ENCODE data around the gene SLC19A2. TPM values are rescaled to one million over a fixed set of nuclear protein-coding genes. Genes with fewer than 3 reads are reported as not detected.

Gene SLC19A2
- total RNA-seq, 2 experiments from 2014 or later: 3.6 to 3.7 TPM

DNA sequence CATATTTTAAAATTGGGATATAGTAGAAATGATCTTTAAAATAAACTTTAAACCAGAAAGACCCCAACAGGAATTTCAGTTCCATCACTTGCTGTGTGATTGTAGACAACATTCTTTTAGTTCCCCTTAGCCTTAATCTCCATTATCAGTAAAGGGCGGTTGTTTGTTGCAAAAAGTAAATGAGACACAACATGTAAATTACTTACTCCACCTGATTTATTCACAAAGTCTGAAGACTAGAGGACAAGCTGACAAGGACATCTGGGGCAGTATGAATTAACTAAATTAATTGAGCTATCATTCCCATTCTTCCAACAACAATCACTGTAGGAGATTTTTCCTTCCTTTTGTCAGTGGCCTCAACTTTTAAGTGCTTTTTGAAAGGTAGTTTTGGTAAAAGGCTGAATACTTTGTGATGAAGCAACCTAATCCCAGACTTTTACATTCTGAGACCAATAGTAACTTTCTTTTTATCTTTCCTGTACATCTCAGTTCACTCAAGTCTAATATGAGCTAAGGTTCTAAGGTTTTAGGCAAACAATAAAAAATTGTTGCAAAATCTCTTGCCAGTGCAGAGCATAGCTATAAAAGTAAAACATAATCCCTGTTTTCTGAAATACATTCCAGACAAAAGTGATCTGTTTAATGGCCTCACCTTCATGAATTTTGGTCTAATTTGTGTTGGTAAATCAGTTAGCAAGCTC lies 6.2 kb downstream of the SLC19A2 start:
- Histone ChIP-seq H3K4me1 (ENCODE audit: insufficient read depth, low read length) (peaks cover 3% of the 10 kb centered on the region), H3K4me3 (ENCODE audit: low read length) (no peak overlapping the region), H3K27me3 (ENCODE audit: control insufficient read depth in 1 of 2, insufficient read depth in 2 of 2, low read length in 2 of 2) (no peaks in the 10 kb centered on the region), H3K36me3 (ENCODE audit: insufficient read depth, low read length) (peaks cover 4% of the 10 kb centered on the region), H3K27ac (ENCODE audit: low read depth in 1 of 2, low read length in 2 of 2) (no peak overlapping the region), H3K9me3 (ENCODE audit: control insufficient read depth in 1 of 2, insufficient read depth in 1 of 2, low read length in 2 of 2) (no peaks in the 10 kb centered on the region)
- TF ChIP-seq, protein P1, sequence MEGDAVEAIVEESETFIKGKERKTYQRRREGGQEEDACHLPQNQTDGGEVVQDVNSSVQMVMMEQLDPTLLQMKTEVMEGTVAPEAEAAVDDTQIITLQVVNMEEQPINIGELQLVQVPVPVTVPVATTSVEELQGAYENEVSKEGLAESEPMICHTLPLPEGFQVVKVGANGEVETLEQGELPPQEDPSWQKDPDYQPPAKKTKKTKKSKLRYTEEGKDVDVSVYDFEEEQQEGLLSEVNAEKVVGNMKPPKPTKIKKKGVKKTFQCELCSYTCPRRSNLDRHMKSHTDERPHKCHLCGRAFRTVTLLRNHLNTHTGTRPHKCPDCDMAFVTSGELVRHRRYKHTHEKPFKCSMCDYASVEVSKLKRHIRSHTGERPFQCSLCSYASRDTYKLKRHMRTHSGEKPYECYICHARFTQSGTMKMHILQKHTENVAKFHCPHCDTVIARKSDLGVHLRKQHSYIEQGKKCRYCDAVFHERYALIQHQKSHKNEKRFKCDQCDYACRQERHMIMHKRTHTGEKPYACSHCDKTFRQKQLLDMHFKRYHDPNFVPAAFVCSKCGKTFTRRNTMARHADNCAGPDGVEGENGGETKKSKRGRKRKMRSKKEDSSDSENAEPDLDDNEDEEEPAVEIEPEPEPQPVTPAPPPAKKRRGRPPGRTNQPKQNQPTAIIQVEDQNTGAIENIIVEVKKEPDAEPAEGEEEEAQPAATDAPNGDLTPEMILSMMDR (IDR thresholded peaks at IDR 0.05): no peak
- POLR2A ChIA-PET: no interaction called here
- intact Hi-C loops (cut with DNase I, micrococcal nuclease): loop anchor here (5.0 to 10.0 kb wide), 4 partner anchors 48 to 333 kb away; no protein-coding TSS in a partner anchor
- peaks cover 18% of the 10 kb centered on the region for H3K4me1 Mint-ChIP-seq (ENCODE audit: low read depth)
- DNase-seq (no peak), ATAC-seq (ENCODE audit: poor library complexity) (no peak)
- no peaks in the 10 kb centered on the region for H3K9me3 Mint-ChIP-seq
- no peaks in the 10 kb centered on the region for H3K27me3 Mint-ChIP-seq
- CTCF ChIA-PET: no interaction called here
- H3K4me3 Mint-ChIP-seq: no peak overlapping the region
- H3K27ac Mint-ChIP-seq: no peak overlapping the region
- peaks cover 9% of the 10 kb centered on the region for H3K36me3 Mint-ChIP-seq (ENCODE audit: low read depth)

DNA sequence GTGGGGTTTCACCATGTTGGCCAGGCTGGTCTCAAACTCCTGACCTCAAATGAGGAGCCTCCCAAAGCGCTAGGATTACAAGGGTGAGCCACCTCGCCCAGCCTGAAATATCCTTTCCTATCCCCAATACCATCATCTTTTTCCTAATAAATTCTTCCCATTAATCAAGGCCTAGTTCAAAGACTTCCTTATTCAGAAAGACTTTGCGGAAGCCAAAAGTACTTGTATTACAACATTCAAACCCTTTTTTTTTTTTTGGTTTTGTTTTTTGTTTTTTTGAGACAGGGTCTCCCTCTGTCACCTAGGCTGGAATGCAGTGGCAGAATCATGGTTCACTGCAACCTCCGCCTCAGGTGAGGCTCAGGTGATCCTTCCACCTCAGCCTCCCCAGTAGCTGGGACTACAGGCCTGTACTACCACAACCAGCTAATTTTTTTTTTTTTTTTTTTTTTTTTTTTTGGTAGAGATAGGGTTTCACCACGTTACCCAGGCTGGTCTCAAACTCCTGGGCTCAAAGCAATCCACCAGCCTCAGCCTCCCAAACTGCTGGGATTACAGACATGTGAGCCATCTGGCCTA lies 7.6 kb downstream of the SLC19A2 start:
- peaks cover 4% of the 10 kb centered on the region for H3K36me3 ChIP-seq (ENCODE audit: insufficient read depth, low read length)
- H3K9me3 ChIP-seq (ENCODE audit: control insufficient read depth in 1 of 2, insufficient read depth in 1 of 2, low read length in 2 of 2): no peaks in the 10 kb centered on the region
- Mint-ChIP-seq H3K4me3 (no peak overlapping the region), H3K27ac (no peak overlapping the region), H3K9me3 (no peaks in the 10 kb centered on the region), H3K27me3 (no peaks in the 10 kb centered on the region), H3K4me1 (ENCODE audit: low read depth) (peaks cover 5% of the 10 kb centered on the region), H3K36me3 (ENCODE audit: low read depth) (peaks cover 9% of the 10 kb centered on the region)
- no peak overlapping the region for H3K27ac ChIP-seq (ENCODE audit: low read depth in 1 of 2, low read length in 2 of 2)
- POLR2A ChIA-PET: no interaction called here
- H3K27me3 ChIP-seq (ENCODE audit: control insufficient read depth in 1 of 2, insufficient read depth in 2 of 2, low read length in 2 of 2): no peaks in the 10 kb centered on the region
- intact Hi-C loops (cut with DNase I, micrococcal nuclease): loop anchor here in 1 of 2 experiments (1.0 to 5.0 kb wide), 2 partner anchors 27 to 49 kb away; no protein-coding TSS in a partner anchor
- H3K4me3 ChIP-seq (ENCODE audit: low read length): no peak overlapping the region
- DNase-seq (no peak), ATAC-seq (ENCODE audit: poor library complexity) (no peak)
- CTCF ChIA-PET: no interaction called here
- no peaks in the 10 kb centered on the region for H3K4me1 ChIP-seq (ENCODE audit: insufficient read depth, low read length)
- TF ChIP-seq, protein P1 (IDR thresholded peaks at IDR 0.05): no peak

DNA sequence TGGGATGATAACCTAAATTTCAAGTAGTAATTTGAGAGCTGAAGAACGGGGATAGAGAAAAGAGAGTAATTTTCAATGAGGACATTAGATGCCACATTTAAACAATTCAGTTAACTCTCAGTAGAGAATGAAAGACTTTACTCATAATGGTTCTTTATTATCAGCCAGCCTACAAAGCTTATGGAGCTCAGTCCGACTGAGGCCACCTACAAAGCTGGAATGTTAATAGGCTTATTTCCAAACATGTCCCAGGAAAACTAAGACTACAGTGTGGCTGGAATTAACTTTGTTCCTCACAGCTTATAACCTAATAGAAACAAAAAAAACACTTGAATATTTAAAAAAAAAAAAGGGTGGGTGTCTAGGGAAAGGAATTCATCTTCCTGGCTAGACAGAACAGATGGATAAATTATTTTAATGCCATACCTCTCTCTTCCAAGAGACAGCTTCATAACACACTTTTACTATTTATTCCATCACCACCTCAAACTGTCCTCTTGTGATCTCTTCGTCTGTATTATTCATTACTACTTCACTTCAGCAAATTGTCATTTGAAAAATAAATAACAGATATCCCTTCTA lies 9.8 kb downstream of the SLC19A2 start:
- Mint-ChIP-seq H3K9me3 (no peaks in the 10 kb centered on the region), H3K27me3 (no peaks in the 10 kb centered on the region), H3K36me3 (ENCODE audit: low read depth) (peaks cover 9% of the 10 kb centered on the region), H3K4me1 (ENCODE audit: low read depth) (no peaks in the 10 kb centered on the region), H3K27ac (no peak overlapping the region), H3K4me3 (no peak overlapping the region)
- TF ChIP-seq, protein P1 (IDR thresholded peaks at IDR 0.05): no peak
- no peak overlapping the region for H3K27ac ChIP-seq (ENCODE audit: low read depth in 1 of 2, low read length in 2 of 2)
- no peaks in the 10 kb centered on the region for H3K27me3 ChIP-seq (ENCODE audit: control insufficient read depth in 1 of 2, insufficient read depth in 2 of 2, low read length in 2 of 2)
- CTCF ChIA-PET: no interaction called here
- H3K36me3 ChIP-seq (ENCODE audit: insufficient read depth, low read length): peaks cover 4% of the 10 kb centered on the region
- DNase-seq (no peak), ATAC-seq (ENCODE audit: poor library complexity) (no peak)
- H3K4me3 ChIP-seq (ENCODE audit: low read length): no peak overlapping the region
- POLR2A ChIA-PET: no interaction called here
- H3K4me1 ChIP-seq (ENCODE audit: insufficient read depth, low read length): no peaks in the 10 kb centered on the region
- no peaks in the 10 kb centered on the region for H3K9me3 ChIP-seq (ENCODE audit: control insufficient read depth in 1 of 2, insufficient read depth in 1 of 2, low read length in 2 of 2)
- intact Hi-C loops (cut with DNase I, micrococcal nuclease): loop anchor here in 1 of 2 experiments (5.0 kb wide), 1 partner anchor 51 kb away; no protein-coding TSS in a partner anchor
